Mammary epithelial cell (primary cell): ENCODE data around the gene KLK7.
"Not testable (repeated sequence)": the region's sequence is repeated elsewhere in the genome, so short reads cannot be mapped to it uniquely, and the experiment has no call there.

Experiments
- CTCF ChIP-seq, 2 donors: IDR thresholded peaks in 1 of 2; conservative IDR thresholded peaks in 1 of 2; 2 replicates each; pipeline ENCODE4 v1.5.1; 2011 to 2012; ENCODE audit warnings: inconsistent platforms in 2 of 2, low read length in 2 of 2, mild to moderate bottlenecking in 2 of 2, control low read depth in 1 of 2, low read depth in 1 of 2; ENCODE audit not compliant: insufficient read depth in 1 of 2; ENCODE audit errors: extremely low read depth in 1 of 2
- EZH2 ChIP-seq: IDR thresholded peaks from 2 replicates; pipeline ENCODE4 v1.6.1; 2012; ENCODE audit warnings: low read length, inconsistent platforms, borderline replicate concordance

- not testable (repeated sequence) for TF ChIP-seq CTCF (conservative IDR thresholded peaks at IDR 0.05 in 1 of 2, IDR thresholded peaks at IDR 0.05 in 1 of 2; ENCODE audit: extremely low read depth in 1 of 2, insufficient read depth in 1 of 2, low read depth in 1 of 2, low read length in 2 of 2); EZH2
Observed at GRCh38 chr19:50969810-50970209, 13.9 kb downstream of the KLK7 start.
